HEK293T (cell line): Measurements from ENCODE around the gene DNAJB12.

Source experiments
- ARNT ChIP-seq: fragments of 450-650 bp; IDR thresholded peaks from 2 replicates; pipeline ENCODE4 v1.6.1; 2017; ENCODE audit warnings: mild to moderate bottlenecking
- BHLHE40 ChIP-seq: fragments of 450-650 bp; IDR thresholded peaks from 2 replicates; pipeline ENCODE4 v1.6.1; 2016; ENCODE audit warnings: mild to moderate bottlenecking, moderate library complexity, borderline replicate concordance
- CTBP1 ChIP-seq: fragments of 450-650 bp; IDR thresholded peaks from 2 replicates; pipeline ENCODE4 v1.6.1; 2016; ENCODE audit warnings: borderline replicate concordance
- ELF4 ChIP-seq: fragments of 450-650 bp; IDR thresholded peaks from 2 replicates; pipeline ENCODE4 v1.6.1; 2017; ENCODE audit warnings: antibody characterized with exemption
- FOXA1 ChIP-seq: fragments of 450-650 bp; IDR thresholded peaks from 2 replicates; pipeline ENCODE4 v1.6.1; 2016; ENCODE audit warnings: mild to moderate bottlenecking
- FOXK2 ChIP-seq: fragments of 450-650 bp; IDR thresholded peaks from 2 replicates; pipeline ENCODE4 v1.6.1; 2016; ENCODE audit warnings: mild to moderate bottlenecking
- FOXM1 ChIP-seq: fragments of 450-650 bp; IDR thresholded peaks from 2 replicates; pipeline ENCODE4 v1.6.1; 2017; ENCODE audit warnings: mild to moderate bottlenecking, borderline replicate concordance
- HDGF ChIP-seq: fragments of 450-650 bp; IDR thresholded peaks from 2 replicates; pipeline ENCODE4 v1.6.1; 2017; ENCODE audit warnings: antibody characterized with exemption, borderline replicate concordance
- LEF1 ChIP-seq: fragments of 450-650 bp; IDR thresholded peaks from 2 replicates; pipeline ENCODE4 v1.6.1; 2017; ENCODE audit warnings: mild to moderate bottlenecking, borderline replicate concordance
- NFRKB ChIP-seq: fragments of 450-650 bp; IDR thresholded peaks from 2 replicates; pipeline ENCODE4 v1.6.1; 2016; ENCODE audit warnings: mild to moderate bottlenecking, moderate library complexity
- PKNOX1 ChIP-seq: fragments of 450-650 bp; IDR thresholded peaks from 2 replicates; pipeline ENCODE4 v1.6.1; 2016
- SP1 ChIP-seq: fragments of 450-650 bp; IDR thresholded peaks from 2 replicates; pipeline ENCODE4 v1.6.1; 2017
- SUZ12 ChIP-seq: fragments of 450-650 bp; IDR thresholded peaks from 2 replicates; pipeline ENCODE4 v1.6.1; 2016; ENCODE audit warnings: mild to moderate bottlenecking
- TARDBP ChIP-seq: fragments of 450-650 bp; IDR thresholded peaks from 2 replicates; pipeline ENCODE4 v1.6.1; 2016

DNA sequence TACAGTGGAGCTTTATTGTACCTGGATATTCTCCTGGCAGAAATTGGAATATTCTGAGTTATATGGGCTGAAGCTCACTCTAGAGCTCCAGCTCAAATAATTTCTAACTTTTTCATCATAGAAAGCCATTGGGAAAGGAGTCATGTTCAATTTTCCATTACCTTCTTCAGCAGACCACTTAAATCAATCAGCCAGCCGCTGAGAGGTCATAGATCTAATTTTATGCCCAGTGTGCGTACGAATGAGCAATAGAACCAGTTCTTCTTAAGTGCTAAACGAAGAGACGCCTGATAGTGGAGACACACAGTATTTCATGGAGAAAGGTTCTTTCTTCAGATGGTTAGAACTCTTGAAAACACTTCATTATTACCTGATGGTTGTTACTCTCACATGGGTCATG lies 35.0 kb upstream of the DNAJB12 start:
- no peak for TF ChIP-seq FOXM1
- TF ChIP-seq FOXK2, result no peak
- TF ChIP-seq SUZ12, result no peak
- TF ChIP-seq BHLHE40, result no peak
- TF ChIP-seq FOXA1, result no peak
- no peak for TF ChIP-seq ARNT
- TF ChIP-seq CTBP1, result no peak
- no peak for TF ChIP-seq LEF1
- TF ChIP-seq ELF4, result no peak
- no peak for TF ChIP-seq HDGF
- no peak for TF ChIP-seq SP1
- 0 out of 2 replicates have a peak, but pooled peaks have one; percentile 19 for TF ChIP-seq PKNOX1
- TF ChIP-seq TARDBP, result no peak
- no peak for TF ChIP-seq NFRKB
